Measurements from ENCODE around the gene NOL7.

NOL7 gene

GRCh38 chr6:13589801-13590200, 25.3 kb upstream of the NOL7 start:
- no peak for DNase-seq (ENCODE audit: low read depth, low spot score)
- Histone ChIP-seq H3K9me3 (ENCODE audit: low read depth, low read length) (no peaks in the 10 kb centered on the region), H3K36me3 (ENCODE audit: insufficient read depth, low read length) (peaks cover 5% of the 10 kb centered on the region), H3K27ac (no peak overlapping the region), H3K9ac (ENCODE audit: insufficient read length) (no peak overlapping the region), H3K4me3 (no peak overlapping the region)
- TF ChIP-seq POLR2AphosphoS5 (IDR thresholded peaks at IDR 0.05; ENCODE audit: borderline replicate concordance, low read depth, low read length) (no peak), FOXP2 (optimal IDR thresholded peaks at IDR 0.05; ENCODE audit: control extremely low read depth, extremely low read length, insufficient read depth) (no peak), EZH2 (IDR thresholded peaks at IDR 0.05) (no peak)

DNA sequence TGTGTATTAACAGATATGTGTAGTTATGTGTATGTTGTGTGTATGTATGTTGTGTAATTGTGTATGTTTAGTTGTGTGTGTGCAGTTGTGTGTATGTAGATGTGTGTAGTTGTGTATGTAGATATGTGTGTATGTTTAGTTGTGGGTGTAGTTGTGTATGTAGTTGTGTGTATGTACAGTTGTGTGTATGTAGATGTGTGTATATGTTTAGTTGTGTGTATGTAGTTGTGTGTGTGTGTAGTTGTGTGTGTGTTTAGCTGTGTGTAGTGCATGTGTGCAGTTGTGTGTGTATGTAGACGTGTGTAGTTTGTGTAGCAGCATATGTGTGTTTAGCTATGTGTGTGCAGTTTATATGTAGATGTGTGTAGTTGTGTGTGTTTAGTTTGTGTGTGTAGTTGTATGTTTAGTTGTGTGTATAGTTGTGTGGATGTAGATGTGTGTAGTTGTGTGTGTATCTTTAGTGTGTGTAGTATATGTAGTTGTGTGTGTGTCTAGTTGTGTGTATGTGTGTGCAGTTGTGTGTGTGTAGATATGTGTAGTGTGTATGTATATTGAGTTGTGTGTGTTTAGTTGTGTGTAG, 24.5 kb upstream of the NOL7 start:
- no peak overlapping the region for H3K9ac ChIP-seq (ENCODE audit: insufficient read length)
- no peak for TF ChIP-seq EZH2 (IDR thresholded peaks at IDR 0.05)
- TF ChIP-seq POLR2AphosphoS5 (IDR thresholded peaks at IDR 0.05; ENCODE audit: borderline replicate concordance, low read depth, low read length), result no peak
- TF ChIP-seq FOXP2 (optimal IDR thresholded peaks at IDR 0.05; ENCODE audit: control extremely low read depth, extremely low read length, insufficient read depth), result no peak
- H3K36me3 ChIP-seq (ENCODE audit: insufficient read depth, low read length), result peaks cover 6% of the 10 kb centered on the region; the same call in 1 of the 2 replicates

GRCh38 chr6:13591205-13591921, 23.8 kb upstream of the NOL7 start:
- TF ChIP-seq POLR2AphosphoS5 (IDR thresholded peaks at IDR 0.05; ENCODE audit: borderline replicate concordance, low read depth, low read length), result no peak
- no peak for TF ChIP-seq EZH2 (IDR thresholded peaks at IDR 0.05)
- TF ChIP-seq FOXP2 (optimal IDR thresholded peaks at IDR 0.05; ENCODE audit: control extremely low read depth, extremely low read length, insufficient read depth), result no peak
- Histone ChIP-seq H3K9ac (ENCODE audit: insufficient read length) (no peak overlapping the region), H3K27ac (no peak overlapping the region), H3K9me3 (ENCODE audit: low read depth, low read length) (no peaks in the 10 kb centered on the region), H3K4me3 (no peak overlapping the region), H3K36me3 (ENCODE audit: insufficient read depth, low read length) (peaks cover 6% of the 10 kb centered on the region; the same call in 1 of the 2 replicates)
- no peak for DNase-seq (ENCODE audit: low read depth, low spot score)

More for the DNA sequence above, 24.5 kb upstream of the NOL7 start:
- no peak overlapping the region for H3K27ac ChIP-seq
- no peak for DNase-seq (ENCODE audit: low read depth, low spot score)
- no peak overlapping the region for H3K4me3 ChIP-seq
- no peaks in the 10 kb centered on the region for H3K9me3 ChIP-seq (ENCODE audit: low read depth, low read length)

GRCh38 chr6:13593103-13593502, 22.0 kb upstream of the NOL7 start:
- Histone ChIP-seq H3K36me3 (ENCODE audit: insufficient read depth, low read length) (peaks cover 7% of the 10 kb centered on the region; the same call in 1 of the 2 replicates), H3K9ac (ENCODE audit: insufficient read length) (no peak overlapping the region), H3K4me3 (no peak overlapping the region), H3K27ac (no peak overlapping the region), H3K9me3 (ENCODE audit: low read depth, low read length) (no peaks in the 10 kb centered on the region)
- DNase-seq (ENCODE audit: low read depth, low spot score), result no peak
- TF ChIP-seq POLR2AphosphoS5 (IDR thresholded peaks at IDR 0.05; ENCODE audit: borderline replicate concordance, low read depth, low read length) (no peak), FOXP2 (optimal IDR thresholded peaks at IDR 0.05; ENCODE audit: control extremely low read depth, extremely low read length, insufficient read depth) (no peak), EZH2 (IDR thresholded peaks at IDR 0.05) (no peak)

- Histone ChIP-seq H3K27ac (no peak overlapping the region), H3K9me3 (ENCODE audit: low read depth, low read length) (no peaks in the 10 kb centered on the region), H3K36me3 (ENCODE audit: insufficient read depth, low read length) (peaks cover 6% of the 10 kb centered on the region; the same call in 1 of the 2 replicates), H3K4me3 (no peak overlapping the region), H3K9ac (ENCODE audit: insufficient read length) (no peak overlapping the region)
- DNase-seq (ENCODE audit: low read depth, low spot score), result no peak
- TF ChIP-seq POLR2AphosphoS5 (IDR thresholded peaks at IDR 0.05; ENCODE audit: borderline replicate concordance, low read depth, low read length) (no peak), EZH2 (IDR thresholded peaks at IDR 0.05) (no peak), FOXP2 (optimal IDR thresholded peaks at IDR 0.05; ENCODE audit: control extremely low read depth, extremely low read length, insufficient read depth) (no peak)
Observed at GRCh38 chr6:13593720-13594119, 21.4 kb upstream of the NOL7 start.

GRCh38 chr6:13597073-13597472, 18.1 kb upstream of the NOL7 start:
- DNase-seq (ENCODE audit: low read depth, low spot score), result no peak
- no peak for TF ChIP-seq FOXP2 (optimal IDR thresholded peaks at IDR 0.05; ENCODE audit: control extremely low read depth, extremely low read length, insufficient read depth)
- TF ChIP-seq EZH2 (IDR thresholded peaks at IDR 0.05), result no peak
- no peak for TF ChIP-seq POLR2AphosphoS5 (IDR thresholded peaks at IDR 0.05; ENCODE audit: borderline replicate concordance, low read depth, low read length)
- Histone ChIP-seq H3K9me3 (ENCODE audit: low read depth, low read length) (no peaks in the 10 kb centered on the region), H3K9ac (ENCODE audit: insufficient read length) (no peak overlapping the region), H3K27ac (no peak overlapping the region), H3K4me3 (no peak overlapping the region), H3K36me3 (ENCODE audit: insufficient read depth, low read length) (peaks cover 20% of the 10 kb centered on the region; the same call in 1 of the 2 replicates)

GRCh38 chr6:13600036-13600435, 15.1 kb upstream of the NOL7 start:
- Histone ChIP-seq H3K27ac (no peak overlapping the region), H3K9ac (ENCODE audit: insufficient read length) (no peak overlapping the region), H3K36me3 (ENCODE audit: insufficient read depth, low read length) (peaks cover 30% of the 10 kb centered on the region), H3K9me3 (ENCODE audit: low read depth, low read length) (no peaks in the 10 kb centered on the region), H3K4me3 (no peak overlapping the region)
- no peak for DNase-seq (ENCODE audit: low read depth, low spot score)
- TF ChIP-seq EZH2 (IDR thresholded peaks at IDR 0.05) (no peak), POLR2AphosphoS5 (IDR thresholded peaks at IDR 0.05; ENCODE audit: borderline replicate concordance, low read depth, low read length) (no peak), FOXP2 (optimal IDR thresholded peaks at IDR 0.05; ENCODE audit: control extremely low read depth, extremely low read length, insufficient read depth) (no peak)

DNA sequence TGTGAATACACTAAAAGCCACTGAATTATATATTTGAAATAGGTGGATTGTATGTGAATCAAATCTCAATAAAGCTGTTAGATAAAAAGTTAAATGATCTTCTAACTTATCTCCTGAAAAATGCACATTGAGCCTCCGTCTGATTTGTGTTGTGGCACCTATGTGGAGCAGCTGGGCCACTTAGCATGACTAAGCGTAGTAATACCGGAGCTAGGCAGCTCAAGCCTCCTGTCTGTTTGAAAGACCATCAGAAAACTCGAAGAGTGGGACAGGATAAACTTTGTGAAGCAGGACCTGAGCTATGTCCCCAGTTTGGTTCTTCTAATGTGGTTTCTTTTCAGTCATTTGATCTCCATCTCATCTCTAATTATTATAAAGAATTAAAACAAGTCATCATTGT, 11.0 kb upstream of the NOL7 start:
- no peak overlapping the region for H3K9ac ChIP-seq (ENCODE audit: insufficient read length)
- TF ChIP-seq FOXP2 (optimal IDR thresholded peaks at IDR 0.05; ENCODE audit: control extremely low read depth, extremely low read length, insufficient read depth) (no peak), POLR2AphosphoS5 (IDR thresholded peaks at IDR 0.05; ENCODE audit: borderline replicate concordance, low read depth, low read length) (no peak), EZH2 (IDR thresholded peaks at IDR 0.05) (no peak)
- no peak overlapping the region for H3K4me3 ChIP-seq
- peaks cover 26% of the 10 kb centered on the region for H3K36me3 ChIP-seq (ENCODE audit: insufficient read depth, low read length)
- no peak for DNase-seq (ENCODE audit: low read depth, low spot score)
- no peak overlapping the region for H3K27ac ChIP-seq
- H3K9me3 ChIP-seq (ENCODE audit: low read depth, low read length), result no peaks in the 10 kb centered on the region
